Amniotic epithelial cell (primary cell): ENCODE measurements around the gene NPTXR.

Experiments
- DNase-seq: peaks from one replicate; pipeline ENCODE4 v3.0.0-alpha.2; 2010; ENCODE audit warnings: low read depth

Gene NPTXR

GRCh38 chr22:38796262-38796957 lies 47.4 kb downstream of the NPTXR start:
- peak; percentile 18 for DNase-seq

- DNase-seq, result no peak
Observed at GRCh38 chr22:38795569-38795968, 48.3 kb downstream of the NPTXR start.

- DNase-seq, result peak; percentile 99
Observed at GRCh38 chr22:38793721-38794466, 49.9 kb downstream of the NPTXR start, which contains the start of gene DNAL4. Gene DNAL4, minus strand, starts transcription at chr22:38794143. Its CDS starts 11,412 bp downstream, at chr22:38782731.

GRCh38 chr22:38793317-38793716 lies 50.5 kb downstream of the NPTXR start:
- DNase-seq, result no peak

DNA sequence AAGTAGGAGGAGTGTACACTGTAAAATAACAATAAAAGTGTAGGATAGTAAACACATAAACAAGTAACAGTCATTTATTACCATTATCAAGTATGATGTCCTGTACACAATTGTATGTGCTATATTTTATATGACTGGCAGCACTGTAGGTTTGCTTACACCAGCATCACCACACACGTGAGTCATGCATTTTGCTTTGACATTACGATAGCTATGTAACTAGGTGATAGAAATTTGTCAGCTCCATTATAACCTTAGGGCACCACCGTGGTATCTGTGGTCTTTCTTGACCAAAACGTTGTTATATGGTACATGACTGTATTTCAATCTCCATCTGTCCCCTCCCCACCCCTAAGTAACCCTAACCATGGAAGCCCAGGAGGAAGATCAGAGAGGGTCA lies 51.0 kb downstream of the NPTXR start:
- DNase-seq, result peak; percentile 36

- DNase-seq, result no peak
Observed at GRCh38 chr22:38789606-38790005, 54.2 kb downstream of the NPTXR start.

- no peak for DNase-seq
Observed at GRCh38 chr22:38788846-38789245, 55.0 kb downstream of the NPTXR start.

GRCh38 chr22:38788021-38788816 lies 55.6 kb downstream of the NPTXR start:
- peak; percentile 93 for DNase-seq

DNA sequence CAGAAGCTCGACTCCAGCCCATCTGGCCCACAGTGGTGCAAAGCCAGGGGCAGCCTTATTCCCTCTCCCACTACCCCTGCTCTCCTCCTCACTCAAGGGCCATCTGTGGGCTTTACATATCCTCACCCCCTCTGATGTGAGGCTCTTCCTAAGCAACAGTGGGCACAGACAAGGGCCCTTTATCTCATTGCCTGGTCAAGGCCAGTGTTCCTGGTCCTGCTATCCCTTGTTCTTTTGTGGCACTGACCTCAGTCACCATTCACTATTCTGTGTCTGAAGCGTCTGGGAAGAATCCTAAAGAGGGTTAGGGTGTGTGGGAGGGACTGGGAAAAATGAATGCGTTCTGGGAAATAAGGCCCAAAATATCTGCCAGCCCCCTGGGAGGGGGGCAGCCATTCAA lies 57.2 kb downstream of the NPTXR start:
- no peak for DNase-seq

GRCh38 chr22:38784856-38785255 lies 59.0 kb downstream of the NPTXR start:
- no peak for DNase-seq

DNA sequence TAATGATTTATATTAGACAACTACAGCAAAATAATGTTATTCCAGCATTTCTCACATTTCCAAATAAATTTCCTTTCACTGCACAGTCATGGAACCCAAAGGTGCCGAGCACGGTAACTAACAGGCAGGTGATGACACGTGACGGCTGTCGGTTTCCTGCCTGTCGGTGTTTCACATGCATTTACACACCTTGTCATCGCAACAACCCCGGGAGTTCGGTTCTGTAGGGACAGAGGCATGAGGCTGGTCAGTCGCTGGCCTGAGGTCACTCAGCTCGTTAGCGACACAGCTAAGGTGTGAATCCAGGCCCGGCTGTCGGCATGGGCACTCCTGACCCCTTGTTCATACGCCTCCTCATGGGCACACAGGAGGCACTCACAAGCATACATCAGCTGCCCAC lies 59.8 kb downstream of the NPTXR start:
- no peak for DNase-seq

DNA sequence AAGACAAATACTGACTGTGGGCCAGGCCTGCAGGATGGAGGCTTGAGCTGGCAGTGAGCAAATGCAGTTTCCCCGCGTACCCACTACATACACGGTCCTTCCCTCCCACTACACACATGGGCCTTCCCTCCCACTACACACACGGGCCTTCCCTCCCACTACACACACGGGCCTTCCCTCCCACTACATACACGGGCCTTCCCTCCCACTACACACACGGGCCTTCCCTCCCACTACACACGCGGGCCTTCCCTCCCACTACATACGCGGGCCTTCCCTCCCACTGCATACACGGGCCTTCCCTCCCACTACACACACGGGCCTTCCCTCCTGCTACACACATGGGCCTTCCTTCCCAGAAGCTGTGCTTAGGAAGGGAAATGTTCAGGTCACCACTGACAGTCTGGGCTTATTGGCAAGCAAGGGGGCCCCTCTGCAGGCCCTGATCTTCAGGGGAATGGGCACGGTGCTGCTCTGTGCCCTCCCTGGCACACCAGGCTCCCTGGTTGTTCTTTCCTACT lies 60.7 kb downstream of the NPTXR start:
- no peak for DNase-seq

DNA sequence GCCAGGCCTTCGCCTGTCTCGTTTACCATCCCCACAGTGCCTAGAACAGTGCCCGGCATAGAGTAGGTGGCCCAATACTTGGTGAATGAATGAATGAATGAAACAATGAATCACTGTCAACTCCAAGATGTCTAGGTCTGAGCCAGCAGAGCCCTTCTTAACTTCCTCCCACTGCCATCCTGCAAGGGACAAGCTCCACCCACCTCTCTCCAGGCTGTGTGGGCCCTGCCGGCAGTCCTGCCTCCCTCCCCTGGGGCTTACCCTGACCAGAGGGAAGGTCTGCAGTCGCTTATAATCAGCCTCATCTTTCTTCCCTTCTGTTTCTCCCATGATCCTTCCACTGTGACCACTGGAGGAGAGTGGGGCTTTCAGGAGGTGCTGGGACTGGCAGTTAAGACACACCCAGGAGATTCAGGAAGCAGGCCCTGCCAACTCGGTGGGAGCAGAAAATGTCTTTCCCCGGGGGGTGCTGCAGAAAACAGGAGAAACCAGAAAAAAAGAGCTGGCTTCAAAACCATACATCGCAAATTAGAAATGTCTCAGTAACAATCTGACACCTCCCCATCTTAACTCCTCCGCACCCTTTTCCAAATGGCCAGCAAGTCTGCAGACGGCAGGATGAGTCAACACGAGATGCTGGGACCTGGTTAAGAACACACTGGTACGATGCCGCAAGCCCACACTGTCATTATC lies 61.3 kb downstream of the NPTXR start:
- peak; percentile 92 for DNase-seq

DNA sequence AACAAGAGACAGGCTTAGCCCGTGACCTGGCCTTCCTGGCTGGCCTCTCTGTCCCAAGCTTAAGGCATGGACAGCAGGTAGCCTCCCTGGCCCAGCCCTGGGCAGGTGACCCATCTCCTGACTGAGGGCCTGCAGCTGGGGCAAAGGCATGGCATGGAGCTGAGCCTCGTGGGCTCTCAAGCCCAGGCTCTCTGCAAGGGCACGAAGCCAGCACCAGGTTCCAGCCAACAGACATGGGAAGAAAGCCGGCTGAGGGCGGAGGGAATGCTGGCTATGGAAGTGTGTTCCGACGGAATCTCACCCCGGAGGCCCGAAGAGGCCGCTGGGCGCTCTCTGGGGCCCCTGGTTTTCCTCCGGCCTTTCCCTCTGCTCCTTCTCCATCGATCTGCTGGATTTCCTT lies 62.8 kb downstream of the NPTXR start:
- DNase-seq, result no peak

GRCh38 chr22:38777087-38777671 lies 66.6 kb downstream of the NPTXR start:
- DNase-seq, result no peak

- no peak for DNase-seq
Observed at GRCh38 chr22:38776086-38776485, 67.7 kb downstream of the NPTXR start.

GRCh38 chr22:38775656-38776055 lies 68.2 kb downstream of the NPTXR start:
- DNase-seq, result no peak

- no peak for DNase-seq
Observed at GRCh38 chr22:38774496-38775166, 69.2 kb downstream of the NPTXR start.

DNA sequence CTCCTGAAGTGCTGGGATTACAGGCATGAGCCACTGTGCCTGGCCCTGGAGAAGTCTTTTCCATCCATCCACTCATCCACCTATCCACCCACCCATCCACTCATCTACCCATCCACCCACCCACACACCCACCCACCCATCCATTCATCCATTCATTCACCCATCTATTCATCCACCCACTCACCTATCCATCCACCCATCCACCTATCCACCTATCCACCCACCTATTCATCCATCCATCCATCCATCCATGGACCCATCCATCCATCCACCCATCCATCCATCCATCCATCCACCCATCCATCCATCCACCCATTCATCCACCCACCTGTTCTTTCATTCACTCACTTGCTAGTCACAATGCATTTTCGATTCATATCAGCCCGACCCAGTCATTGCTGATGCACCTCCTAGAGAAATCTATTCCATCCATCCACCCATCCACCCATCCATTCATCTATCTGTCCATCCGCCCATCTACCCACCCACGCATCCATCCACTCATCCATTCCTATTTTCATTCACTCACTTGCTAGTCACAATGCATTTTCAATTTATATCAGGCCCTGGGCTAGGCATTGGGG lies 70.4 kb downstream of the NPTXR start:
- no peak for DNase-seq

DNA sequence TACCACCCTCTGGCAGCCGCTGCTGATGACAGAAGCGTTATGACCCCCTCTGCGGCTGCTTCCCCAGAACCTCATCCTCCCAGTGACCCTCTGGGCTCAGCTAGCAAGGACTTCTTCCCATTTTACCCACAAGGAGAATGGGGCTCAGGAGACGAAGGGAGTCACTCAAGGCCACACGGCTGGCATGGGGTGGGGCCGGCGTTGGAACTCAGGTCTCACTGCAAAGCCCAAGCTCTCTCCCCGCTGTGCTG lies 71.3 kb downstream of the NPTXR start:
- DNase-seq, result no peak
